Fibroblast of peridontal ligament (primary cell): ENCODE results near the gene GORASP2.

Experiments
- DNase-seq: peaks from one replicate; pipeline ENCODE4 v3.0.0-alpha.2; 2010; ENCODE audit errors: extremely low read depth

Gene GORASP2

GRCh38 chr2:170999654-171000053 lies 70.6 kb downstream of the GORASP2 start:
- no peak for DNase-seq

GRCh38 chr2:171004363-171004762 lies 75.3 kb downstream of the GORASP2 start:
- DNase-seq: no peak

DNA sequence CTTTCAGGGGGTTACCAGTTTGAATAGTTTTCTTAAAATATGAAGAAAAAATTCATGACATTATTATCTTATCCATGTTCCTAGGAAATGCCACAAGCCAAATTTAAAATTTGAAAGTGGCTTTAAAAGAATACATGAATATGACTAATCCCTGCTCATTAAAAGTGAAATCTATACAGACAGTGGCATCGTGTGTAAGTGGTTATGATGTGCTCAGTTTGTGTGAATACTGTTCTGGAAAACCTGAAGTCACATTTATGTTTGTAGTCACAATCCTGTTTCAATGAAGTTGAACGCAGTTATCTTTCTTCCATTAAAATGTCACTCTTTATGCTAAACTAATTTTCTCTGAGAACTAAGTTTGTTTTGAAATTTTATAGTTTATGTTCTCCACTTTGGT lies 75.8 kb downstream of the GORASP2 start:
- no peak for DNase-seq

GRCh38 chr2:171008550-171009205 lies 79.6 kb downstream of the GORASP2 start:
- no peak for DNase-seq

- no peak for DNase-seq
Measured at GRCh38 chr2:171009386-171009785, 80.3 kb downstream of the GORASP2 start.

- no peak for DNase-seq
Measured at GRCh38 chr2:171013851-171014250, 84.8 kb downstream of the GORASP2 start.

GRCh38 chr2:171016125-171016524 lies 87.1 kb downstream of the GORASP2 start:
- DNase-seq: no peak
